GM12878 (cell line): ENCODE results near the gene SYF2. TPM values are rescaled to one million over a fixed set of nuclear protein-coding genes. Genes with fewer than 3 reads are reported as not detected.

Experiments used
- ATAC-seq: fragments of 200-7000 bp; cut with Tn5 transposase; 3 replicates; pipeline ENCODE4 v1.9.1; 2020; ENCODE audit warnings: mild to moderate bottlenecking, moderate library complexity
- BruUV-seq: library from RNA; stranded (reverse); fragments of 400-500 nt; replicated peaks from 2 replicates; lab custom pipeline; 2021; lab: Mats Ljungman, UMichigan
- CTCF ChIA-PET: fragments of 300-600 bp; sonication (Branson Sonifier 250); formaldehyde crosslinking; extraction: SDS; loops from one replicate; lab custom pipeline; 2021; ENCODE audit warnings: inconsistent platforms; lab: Yijun Ruan, JAX
- POLR2A ChIA-PET: fragments of 350-600 bp; formaldehyde crosslinking; extraction: SDS; loops from one replicate; lab custom pipeline; 2021; ENCODE audit warnings: inconsistent platforms; lab: Charles Lee
- RAD21 ChIA-PET: fragments of 300-600 bp; sonication (Branson Sonifier 250); formaldehyde crosslinking; loops from one replicate; lab custom pipeline; 2023; ENCODE audit warnings: antibody characterized with exemption; ENCODE audit not compliant: unreplicated experiment; lab: Charles Lee
- SMC1A ChIA-PET: fragments of 300-600 bp; sonication (Branson Sonifier 250); formaldehyde crosslinking; loops from one replicate; lab custom pipeline; 2023; ENCODE audit not compliant: unreplicated experiment, uncharacterized antibody; lab: Charles Lee
- DNase-seq: peaks from one replicate; pipeline ENCODE4 v3.0.0-alpha.2; 2011; ENCODE audit warnings: low read depth, low spot score
- FAIRE-seq: peaks from 3 replicates; lab custom pipeline; 2011; peaks lifted over from hg19 to GRCh38; lab: Jason Lieb, UNC
- H2AFZ ChIP-seq: 2 replicates; pipeline ENCODE4 v1.6.0; 2011; ENCODE audit warnings: low read depth, low read length, control low read depth; ENCODE audit not compliant: control insufficient read depth
- H3K27ac ChIP-seq: 2 replicates; pipeline ENCODE4 v1.5.1; 2011; ENCODE audit warnings: control low read depth; ENCODE audit not compliant: control insufficient read depth, insufficient read depth
- H3K27me3 ChIP-seq, 2 experiments: replicated peaks in 1 of 2; 2 replicates each; pipeline versions ENCODE4 v1.6.0 to v1.6.1; 2011; ENCODE audit warnings: low read length in 1 of 2; ENCODE audit not compliant: control insufficient read depth in 2 of 2, insufficient read depth in 2 of 2
- H3K36me3 ChIP-seq, 2 experiments: 2 replicates each; pipeline ENCODE4 v1.5.1; 2011; ENCODE audit warnings: low read length in 1 of 2; ENCODE audit not compliant: control insufficient read depth in 2 of 2, insufficient read depth in 2 of 2
- H3K4me1 ChIP-seq: 2 replicates; pipeline ENCODE4 v1.6.1; 2011; ENCODE audit warnings: mild to moderate bottlenecking, low read length, moderate library complexity, mixed read lengths; ENCODE audit not compliant: control insufficient read depth, insufficient read depth
- H3K4me2 ChIP-seq: 2 replicates; pipeline ENCODE4 v1.6.0; 2011; ENCODE audit warnings: control low read depth; ENCODE audit not compliant: control insufficient read depth, insufficient read depth
- H3K4me3 ChIP-seq: fragments of 200-600 bp; sonication (generic); 2 replicates; pipeline ENCODE4 v1.5.1; 2016
- H3K79me2 ChIP-seq: 2 replicates; pipeline ENCODE4 v1.6.0; 2011; ENCODE audit warnings: low read length; ENCODE audit not compliant: control insufficient read depth, insufficient read depth
- H3K9ac ChIP-seq: 2 replicates; pipeline ENCODE4 v1.8.0; 2011; ENCODE audit warnings: low read length, control low read depth, mixed read lengths; ENCODE audit not compliant: control insufficient read depth, insufficient read depth
- H3K9me3 ChIP-seq: replicated peaks from 3 replicates; pipeline ENCODE4 v1.5.1; 2011; ENCODE audit warnings: mild to moderate bottlenecking, low read length; ENCODE audit not compliant: control insufficient read depth, insufficient read depth
- H4K20me1 ChIP-seq: 2 replicates; pipeline ENCODE4 v1.6.0; 2011; ENCODE audit not compliant: control insufficient read depth, insufficient read depth
- ELK1 ChIP-seq: IDR thresholded peaks from 2 replicates; pipeline ENCODE4 v1.6.1; 2012; ENCODE audit warnings: low read depth, low read length, improper control_type of control experiment
- ESRRA ChIP-seq: IDR thresholded peaks from 2 replicates; pipeline ENCODE4 v1.6.1; 2012; ENCODE audit warnings: mild to moderate bottlenecking, low read length, improper control_type of control experiment
- MYB ChIP-seq: fragments of 150-350 bp; IDR thresholded peaks from 2 replicates; pipeline ENCODE4 v1.6.1; 2014; ENCODE audit warnings: mild to moderate bottlenecking, low read depth, low read length, borderline replicate concordance
- SIX5 ChIP-seq: IDR thresholded peaks from 2 replicates; pipeline ENCODE4 v1.6.1; 2011; ENCODE audit warnings: mild to moderate bottlenecking, low read depth, low read length, moderate library complexity; ENCODE audit not compliant: severe bottlenecking
- SUZ12 ChIP-seq: fragments of 200-600 bp; sonication (generic); IDR thresholded peaks from one replicate; pipeline ENCODE4 v1.6.1; 2018; ENCODE audit warnings: antibody characterized with exemption, mild to moderate bottlenecking; ENCODE audit not compliant: unreplicated experiment
- ZNF24 ChIP-seq: fragments of 450-650 bp; IDR thresholded peaks from 2 replicates; pipeline ENCODE4 v1.6.1; 2017; ENCODE audit warnings: antibody characterized with exemption, mild to moderate bottlenecking
- WGBS: methylation state at CpG from one replicate; pipeline ENCODE4 v1.1.6; 2016; ENCODE audit warnings: low lambda C conversion rate; ENCODE audit not compliant: insufficient replicate concordance, insufficient coverage; ENCODE audit errors: missing lambda C conversion rate; 5-methylcytosine and 5-hydroxymethylcytosine counted together
- in situ Hi-C: fragments of 300-500 bp; cut with MboI; formaldehyde crosslinking; loops from 9 replicates; pipeline ENCODE4 v1.14.3; 2018; ENCODE audit warnings: mixed read lengths
- intact Hi-C: fragments of 100-400 bp; cut with micrococcal nuclease; formaldehyde crosslinking; loops from one replicate; pipeline ENCODE4 v1.14.2; 2022; ENCODE audit not compliant: unreplicated experiment
- polyA plus RNA-seq, 11 experiments: library from polyadenylated mRNA; depleted of rRNA in 4 of 11; unstranded in 6 of 11; stranded (reverse) in 5 of 11; fragments of >200 nt; fragmentation: Nextera tagmentation in 4 of 11; fragmentation: Illumina TruSeq in 1 of 11; extraction: Ambion mirVana in 4 of 11; extraction: Trizol in 1 of 11; gene quantifications; 1 replicate in 1 of 11; 2 replicates in 10 of 11; pipeline versions ENCODE4 v1.2.1 to v1.2.3, GENCODE V29; 2011 to 2016; ENCODE audit warnings: inconsistent platforms in 2 of 11, missing spikeins in 2 of 11, low read depth in 1 of 11
- total RNA-seq, 4 experiments: library from RNA; depleted of rRNA in 3 of 4; stranded (reverse); fragments of >200 nt in 3 of 4; fragmentation: Illumina TruSeq in 1 of 4; extraction: Trizol in 1 of 4; gene quantifications; 2 replicates each; pipeline versions ENCODE4 v1.2.1 to v1.2.3, GENCODE V29; 2013 to 2021

SYF2 gene
- total and polyA plus RNA-seq, 10 of the 15 experiments (the other 5 are each of a cell fraction or from before 2014, with no cell fraction given): 20.3 to 70.5 (median 35.3) TPM

GRCh38 chr1:25217015-25217414, 15.3 kb downstream of the SYF2 start:
- no peak overlapping the region for H3K4me3 ChIP-seq
- no TSS peak for BruUV-seq
- no peak overlapping the region for H3K9ac ChIP-seq
- no peak overlapping the region for H3K4me2 ChIP-seq
- no peaks in the 10 kb centered on the region for H4K20me1 ChIP-seq
- FAIRE-seq: no peak
- ChIA-PET CTCF (interaction anchor here (4.0 kb wide), 1 partner anchor 11 kb away, joined by 31 read pairs; no protein-coding TSS in a partner anchor), RAD21 (no interaction called here), SMC1A (interaction anchor here (0.5 to 0.6 kb wide), 2 partner anchors 182 to 593 kb away, joined by 3 read pairs; no protein-coding TSS in a partner anchor), POLR2A (interaction anchor here (0.5 to 0.6 kb wide), 2 partner anchors 40 to 366 kb away, joined by 3 to 4 read pairs; no protein-coding TSS in a partner anchor)
- H3K27ac ChIP-seq: no peak overlapping the region
- in situ Hi-C loops: no loop called here
- 38% methylated on average over 3 of the region's 3 CpGs for WGBS
- no peaks in the 10 kb centered on the region for H3K9me3 ChIP-seq
- no peaks in the 10 kb centered on the region for H3K27me3 ChIP-seq
- intact Hi-C loops: no loop called here
- DNase-seq: no peak
- no peak overlapping the region for H2AFZ ChIP-seq
- TF ChIP-seq ZNF24: no peak
- no peak for TF ChIP-seq SUZ12
- TF ChIP-seq ELK1: no peak
- no peak for TF ChIP-seq MYB
- no peak for TF ChIP-seq ESRRA
- no peak for TF ChIP-seq SIX5
- H3K36me3 ChIP-seq: peaks cover 0 to 3% of the 10 kb centered on the region in 2 experiments; a peak in 1 of 4 replicates
- ATAC-seq: no peak
- H3K4me1 ChIP-seq: no peaks in the 10 kb centered on the region
- no peaks in the 10 kb centered on the region for H3K79me2 ChIP-seq
